Midbrain (tissue), 1 donor: ENCODE measurements around the gene TARDBP.
"Not testable (repeated sequence)": the region's sequence is repeated elsewhere in the genome, so short reads cannot be mapped to it uniquely, and the experiment has no call there.

Experiments used
- DNase-seq: peaks from one replicate; lab custom pipeline; 2025; lab: John Stamatoyannopoulos, UW

TARDBP gene

DNA sequence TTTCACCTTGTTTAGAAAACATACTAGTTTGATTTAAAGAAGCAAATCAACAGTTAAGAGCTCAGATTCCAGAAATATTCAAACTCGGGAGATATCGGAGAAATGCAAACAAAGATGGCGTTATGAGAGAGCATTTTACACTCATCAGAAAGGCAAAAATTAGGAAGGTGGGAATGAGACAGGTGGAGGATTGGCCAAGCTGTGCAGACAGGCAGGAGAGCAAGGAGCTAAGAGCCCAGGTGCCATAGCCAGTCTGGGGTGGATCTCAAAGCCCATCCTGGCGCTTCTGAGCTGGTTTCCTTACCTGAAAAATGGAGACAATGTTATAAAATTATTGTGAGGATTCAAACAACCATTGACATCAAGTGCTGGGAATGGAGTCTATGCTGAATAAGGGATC, 19.6 kb upstream of the TARDBP start:
- DNase-seq, result no peak

DNA sequence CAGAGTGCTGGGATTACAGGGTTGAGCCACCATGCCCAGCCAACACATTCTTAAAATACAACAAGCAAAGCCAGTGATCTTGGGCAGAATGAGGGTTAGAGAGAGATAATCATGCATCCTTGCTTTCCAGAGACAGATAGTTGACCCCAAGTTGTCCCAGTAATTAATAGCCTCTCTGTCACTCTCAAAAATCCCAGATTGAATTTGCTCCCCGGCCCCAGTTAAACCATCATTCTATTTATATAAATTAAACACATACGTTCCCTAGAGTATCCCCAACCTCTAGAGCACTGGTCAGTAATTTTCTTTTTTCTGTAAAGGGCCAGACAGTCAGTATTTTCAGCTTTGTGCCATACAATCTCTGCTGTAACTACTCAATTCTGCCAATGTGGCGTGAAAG, 16.4 kb upstream of the TARDBP start:
- DNase-seq, result no peak

DNA sequence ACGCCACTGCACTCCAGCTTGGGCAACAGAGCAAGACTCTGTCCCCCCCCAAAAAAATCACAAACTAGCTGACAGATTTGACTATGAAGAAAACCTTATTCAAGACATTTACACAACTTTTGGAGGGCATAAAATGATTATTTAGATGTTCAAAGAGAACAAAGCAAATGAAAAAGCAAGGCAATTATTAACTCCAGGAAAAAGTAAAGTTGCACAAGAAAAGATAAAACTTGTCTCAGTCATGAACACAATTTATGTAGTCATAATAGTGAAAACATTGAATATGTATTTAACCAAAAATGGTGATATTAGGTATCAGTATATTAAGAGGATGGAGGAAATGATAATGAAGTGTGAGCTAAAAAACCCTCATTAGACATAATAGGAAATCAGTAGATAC, 11.9 kb upstream of the TARDBP start:
- no peak for DNase-seq

DNA sequence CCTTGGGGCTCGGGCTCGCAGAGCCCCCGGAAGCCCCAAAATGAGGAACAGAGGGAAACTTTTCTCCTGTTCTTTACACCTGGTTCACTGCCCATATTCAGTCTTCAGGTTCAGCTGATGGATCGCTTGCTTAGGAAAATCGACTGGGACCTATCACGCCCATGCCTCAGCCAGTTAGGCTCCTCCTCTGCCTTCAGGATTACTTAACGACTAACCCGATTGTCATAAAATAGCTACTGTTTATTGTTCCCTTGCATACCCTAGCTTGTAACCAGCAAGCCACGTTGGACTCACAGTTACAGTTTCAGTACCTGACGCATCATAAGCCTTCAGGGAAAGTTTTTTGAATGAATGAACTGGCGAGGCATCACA, 692 bp downstream of the TARDBP start:
- DNase-seq, result no peak

DNA sequence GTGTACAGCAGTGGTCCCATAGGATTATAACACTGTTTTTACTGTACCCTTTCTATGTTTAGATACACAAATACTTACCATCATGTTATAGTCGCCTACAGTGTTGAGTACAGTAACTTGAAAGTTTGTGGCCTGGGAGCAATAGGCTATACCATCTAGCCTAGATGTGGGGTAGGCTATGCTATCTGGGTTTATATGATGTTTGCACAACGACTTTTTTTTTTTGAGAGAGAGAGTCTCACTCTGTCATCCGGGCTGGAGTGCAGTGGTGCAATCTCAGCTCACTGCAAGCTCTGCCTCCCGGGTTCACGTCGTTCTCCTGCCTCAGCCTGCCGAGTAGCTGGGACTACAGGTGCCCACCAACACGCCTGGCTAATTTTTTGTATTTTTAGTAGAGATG, 6.9 kb downstream of the TARDBP start:
- DNase-seq, result not testable (repeated sequence)

DNA sequence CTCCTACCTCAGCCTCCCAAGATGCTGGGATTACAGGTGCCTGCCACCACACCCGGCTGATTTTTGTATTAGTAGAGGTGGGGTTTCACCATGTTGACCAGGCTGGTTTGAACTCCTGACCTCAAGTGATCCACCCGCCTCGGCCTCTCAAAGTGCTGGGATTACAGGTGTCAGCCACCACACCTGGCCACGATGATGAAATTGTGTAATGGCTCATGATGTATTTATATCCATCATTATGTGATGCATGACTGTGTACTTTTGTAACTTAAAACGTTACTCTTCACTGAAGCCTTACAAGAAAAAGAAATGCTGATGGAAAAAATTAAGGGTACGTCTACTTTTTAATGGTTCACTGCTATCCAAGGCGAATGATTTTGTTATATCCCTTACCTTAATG, 7.5 kb downstream of the TARDBP start:
- DNase-seq, result no peak

DNA sequence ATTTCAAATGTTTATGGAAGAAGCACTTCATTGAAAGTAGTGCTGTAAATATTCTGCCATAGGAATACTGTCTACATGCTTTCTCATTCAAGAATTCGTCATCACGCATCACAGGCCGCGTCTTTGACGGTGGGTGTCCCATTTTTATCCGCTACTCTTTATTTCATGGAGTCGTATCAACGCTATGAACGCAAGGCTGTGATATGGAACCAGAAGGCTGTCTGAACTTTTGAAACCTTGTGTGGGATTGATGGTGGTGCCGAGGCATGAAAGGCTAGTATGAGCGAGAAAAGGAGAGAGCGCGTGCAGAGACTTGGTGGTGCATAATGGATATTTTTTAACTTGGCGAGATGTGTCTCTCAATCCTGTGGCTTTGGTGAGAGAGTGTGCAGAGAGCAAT, 10.7 kb downstream of the TARDBP start:
- no peak for DNase-seq

DNA sequence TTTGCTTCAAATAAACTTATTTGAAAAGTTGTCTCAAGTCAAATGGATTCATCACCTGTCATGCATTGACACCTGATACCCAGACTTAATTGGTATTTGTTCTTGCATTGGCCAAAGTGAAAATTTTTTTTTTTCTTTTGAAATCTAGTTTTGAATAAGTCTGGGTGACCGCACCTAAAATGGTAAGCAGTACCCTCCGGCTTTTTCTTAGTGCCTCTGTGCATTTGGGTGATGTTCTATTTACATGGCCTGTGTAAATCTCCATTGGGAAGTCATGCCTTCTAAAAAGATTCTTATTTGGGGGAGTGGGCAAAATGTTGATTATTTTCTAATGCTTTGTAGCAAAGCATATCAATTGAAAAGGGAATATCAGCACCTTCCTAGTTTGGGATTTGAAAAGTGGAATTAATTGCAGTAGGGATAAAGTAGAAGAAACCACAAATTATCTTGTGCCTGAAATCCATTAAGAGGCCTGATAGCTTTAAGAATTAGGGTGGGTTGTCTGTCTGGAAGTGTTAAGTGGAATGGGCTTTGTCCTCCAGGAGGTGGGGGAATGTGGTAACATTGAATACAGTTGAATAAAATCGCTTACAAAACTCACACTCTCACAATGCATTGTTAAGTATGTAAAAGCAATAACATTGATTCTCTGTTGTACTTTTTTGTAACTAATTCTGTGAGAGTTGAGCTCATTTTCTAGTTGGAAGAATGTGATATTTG, 11.9 kb downstream of the TARDBP start:
- no peak for DNase-seq

DNA sequence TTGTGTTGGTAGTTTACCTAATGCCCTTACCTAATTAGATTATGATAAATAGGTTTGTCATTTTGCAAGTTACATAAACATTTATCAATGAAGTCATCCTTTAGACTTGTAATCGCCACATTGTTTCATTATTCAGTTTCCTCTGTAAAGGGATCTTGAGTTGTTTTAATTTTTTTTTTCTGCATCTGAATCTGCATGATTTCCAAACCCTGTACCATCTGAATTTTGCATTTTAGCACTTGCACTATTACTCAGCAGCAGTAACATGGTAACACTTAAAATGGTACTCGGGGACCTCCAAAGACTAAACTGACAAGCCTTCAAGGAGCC, 12.4 kb downstream of the TARDBP start:
- no peak for DNase-seq

DNA sequence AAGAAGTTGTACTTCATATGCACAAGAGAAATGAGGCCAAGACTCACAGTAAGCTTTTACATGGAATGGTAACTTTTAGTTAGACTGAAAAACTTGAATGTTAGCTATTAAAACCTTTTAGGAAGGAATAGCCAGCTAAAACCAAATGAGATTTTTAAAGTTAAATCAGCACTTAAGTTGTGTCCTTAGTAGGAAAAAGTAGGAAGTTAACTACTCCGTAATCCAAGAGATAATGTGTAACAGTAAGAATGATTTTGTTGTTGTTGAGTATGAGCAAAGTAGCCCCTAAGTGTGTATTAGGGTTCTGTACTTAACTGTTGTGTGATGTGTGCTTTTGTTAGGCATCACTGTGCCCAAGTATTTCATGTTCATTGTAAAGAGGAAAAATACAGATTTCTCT, 13.2 kb downstream of the TARDBP start:
- DNase-seq, result no peak

DNA sequence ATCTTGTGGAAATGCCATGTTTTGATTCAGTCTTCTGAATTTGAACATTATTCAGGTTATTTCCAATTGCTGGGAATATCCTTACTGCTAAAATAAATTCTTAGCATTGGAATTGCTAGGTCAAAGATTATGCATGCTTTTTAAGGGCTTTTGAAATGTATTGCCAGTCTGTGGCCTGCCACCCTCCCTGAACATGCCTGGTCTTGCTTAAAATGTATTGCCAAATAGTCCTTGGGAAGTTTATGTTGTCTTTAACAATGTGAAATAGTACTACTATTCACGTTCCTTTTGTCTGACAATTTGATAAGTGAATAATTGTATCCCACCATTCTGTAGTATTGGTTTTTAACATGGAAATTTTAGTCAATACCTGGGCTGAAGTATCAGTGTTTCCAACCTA, 13.6 kb downstream of the TARDBP start:
- no peak for DNase-seq

DNA sequence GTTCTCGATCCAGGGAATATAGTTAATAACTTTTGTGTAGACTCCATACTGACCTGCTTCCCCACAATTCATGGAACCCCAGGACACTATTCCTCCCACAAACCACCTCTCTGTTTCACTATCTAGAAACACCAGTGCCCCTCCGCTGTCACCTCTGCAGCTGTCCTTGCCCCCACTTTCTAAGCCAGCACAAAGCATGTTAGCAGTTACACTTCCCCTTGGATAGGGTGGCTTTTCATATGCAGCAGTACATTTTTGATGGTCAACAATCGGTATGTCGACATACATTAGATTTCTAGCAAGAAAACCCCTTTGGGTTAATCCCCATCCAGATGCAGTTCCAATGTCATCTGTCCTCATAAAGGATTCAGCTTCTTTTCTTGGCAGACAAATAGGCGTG, 14.4 kb downstream of the TARDBP start:
- DNase-seq, result no peak

DNA sequence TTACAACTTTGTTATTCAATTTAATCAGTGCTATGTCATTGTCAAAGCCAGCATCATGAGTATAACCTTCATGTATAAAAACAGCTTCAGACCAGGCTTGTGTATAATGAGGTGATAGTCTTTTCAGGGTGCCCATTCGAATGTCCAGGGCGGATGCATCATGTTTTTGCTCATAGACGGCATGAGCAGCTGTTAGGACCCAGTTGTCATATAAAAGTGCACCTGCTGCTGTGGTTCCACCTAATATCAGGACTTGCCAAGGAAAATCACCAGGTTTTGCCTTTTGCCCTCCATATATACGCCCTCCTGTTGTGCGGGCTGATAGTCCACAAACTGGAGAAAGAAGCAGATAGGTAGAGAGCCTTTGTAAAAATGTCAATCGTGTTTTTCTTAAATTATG, 14.9 kb downstream of the TARDBP start:
- no peak for DNase-seq

DNA sequence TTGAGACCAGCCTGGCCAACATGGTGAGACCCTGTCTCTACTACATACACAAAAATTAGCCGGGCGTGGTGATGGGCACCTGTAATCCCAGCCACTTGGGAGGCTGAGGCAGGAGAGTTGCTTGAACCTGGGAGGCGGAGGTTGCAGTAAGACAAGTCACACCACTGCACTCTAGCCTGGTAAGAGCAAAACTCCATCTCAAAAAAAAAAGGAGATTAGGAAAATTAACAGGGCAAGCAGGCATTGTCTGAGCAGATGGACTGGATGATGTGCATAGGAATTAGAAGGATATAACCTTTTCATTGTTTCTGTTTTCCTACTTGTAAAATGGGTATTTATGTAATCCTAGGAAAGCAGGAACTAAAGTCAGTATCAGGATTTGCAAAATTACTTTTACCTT, 15.6 kb downstream of the TARDBP start:
- DNase-seq, result no peak

DNA sequence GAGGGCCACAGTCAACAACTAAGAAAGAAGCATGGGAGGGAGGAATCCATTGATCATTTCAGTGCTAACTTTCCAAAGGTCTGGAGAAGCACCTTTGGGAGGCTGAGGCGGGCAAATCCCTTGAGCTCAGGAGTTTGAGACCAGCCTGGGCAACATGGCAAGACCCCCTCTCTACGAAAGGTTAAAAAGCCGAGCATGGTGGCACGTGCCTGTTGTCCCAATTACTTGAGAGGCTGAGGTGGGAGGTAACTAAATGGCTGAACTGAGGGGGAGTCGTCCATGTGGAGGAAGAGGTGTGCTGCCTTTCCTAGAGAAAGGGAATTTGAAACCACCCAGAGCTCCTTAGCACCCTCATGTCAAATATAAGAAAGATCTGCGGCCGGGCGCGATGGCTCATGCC, 18.4 kb downstream of the TARDBP start:
- no peak for DNase-seq

DNA sequence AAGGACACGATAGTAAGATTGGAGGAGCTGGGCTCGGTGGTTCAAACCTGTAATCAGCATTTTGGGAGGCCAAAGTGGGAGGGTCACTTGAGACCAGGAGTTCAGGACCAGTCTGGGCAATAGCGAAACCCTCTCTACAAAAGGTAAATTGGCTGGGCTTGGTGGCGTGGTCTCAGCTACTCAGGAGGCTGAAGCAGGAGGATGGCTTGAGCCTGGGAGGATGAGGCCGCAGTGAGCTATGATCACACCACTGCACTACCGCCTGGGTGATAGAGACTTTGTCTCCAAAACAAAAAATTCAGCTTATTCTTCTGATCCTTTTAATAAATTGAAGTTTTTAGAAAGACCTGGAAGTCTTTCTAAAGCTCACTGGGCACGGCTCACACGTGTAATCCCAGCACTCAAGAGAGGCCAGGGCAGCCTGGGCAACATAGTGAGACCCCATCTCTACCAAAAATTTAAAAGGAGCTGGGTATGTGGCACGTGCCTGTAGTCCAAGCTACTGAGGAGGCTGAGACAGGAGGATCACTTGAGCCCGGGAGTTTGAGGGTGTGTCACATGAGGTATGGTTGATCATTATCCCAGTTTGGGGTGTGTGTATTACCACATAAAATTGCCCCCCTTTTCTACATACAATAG, 19.3 kb downstream of the TARDBP start:
- DNase-seq, result no peak

DNA sequence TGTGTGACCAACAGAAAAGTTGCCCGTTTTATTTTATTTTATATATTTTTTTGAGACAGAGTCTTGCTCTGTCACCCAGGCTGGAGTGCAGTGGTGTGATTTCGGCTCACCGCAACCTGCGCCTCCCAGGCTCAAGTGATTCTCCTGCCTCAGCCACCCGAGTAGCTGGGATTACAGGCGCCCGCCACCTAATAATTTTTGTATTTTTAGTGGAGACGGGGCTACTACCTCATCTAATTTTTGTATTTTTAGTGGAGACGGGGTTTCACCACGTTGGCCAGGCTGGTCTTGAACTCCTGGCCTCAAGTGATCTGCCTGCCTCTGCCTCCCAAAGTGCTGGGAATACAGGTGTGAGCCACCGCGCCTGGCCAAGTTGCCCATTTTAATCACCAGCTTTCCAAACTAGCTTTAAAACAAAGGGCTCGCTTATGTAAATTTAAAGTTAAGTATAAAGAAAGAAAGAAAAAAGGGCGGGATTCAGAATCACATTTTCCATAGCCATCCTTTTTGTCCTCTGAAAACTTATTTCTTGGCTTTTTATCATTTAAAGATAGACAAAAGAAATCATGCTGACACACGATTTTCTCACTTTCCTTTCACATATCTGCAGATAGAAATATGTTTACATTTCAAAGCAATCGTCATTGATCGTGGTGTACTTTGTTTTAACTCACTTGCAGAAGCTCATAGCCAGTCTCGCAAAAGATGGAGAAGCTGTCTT, 24.7 kb downstream of the TARDBP start:
- DNase-seq, result not testable (repeated sequence)

DNA sequence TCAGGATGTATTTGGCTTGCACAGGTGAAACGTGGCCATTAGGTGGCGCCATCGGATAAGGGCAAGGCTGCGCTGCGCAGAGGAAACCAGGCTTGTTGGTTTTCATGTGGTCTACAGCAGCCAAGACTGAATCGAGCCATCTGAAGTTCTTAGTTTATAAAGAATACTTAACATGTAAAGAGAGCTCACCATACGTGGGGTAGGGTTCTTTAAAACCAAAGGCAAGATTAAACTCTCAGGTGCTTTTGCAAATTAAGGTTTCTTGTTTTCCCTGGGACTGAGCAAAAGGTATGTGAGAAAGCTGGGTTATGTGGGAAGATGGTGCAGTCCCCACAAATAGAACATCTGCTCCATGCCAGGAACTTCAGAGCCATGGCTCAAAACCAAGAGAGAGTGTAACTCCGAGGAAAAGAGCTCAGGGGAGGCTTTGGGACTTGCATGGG, 25.3 kb downstream of the TARDBP start:
- DNase-seq, result peak; percentile 92

DNA sequence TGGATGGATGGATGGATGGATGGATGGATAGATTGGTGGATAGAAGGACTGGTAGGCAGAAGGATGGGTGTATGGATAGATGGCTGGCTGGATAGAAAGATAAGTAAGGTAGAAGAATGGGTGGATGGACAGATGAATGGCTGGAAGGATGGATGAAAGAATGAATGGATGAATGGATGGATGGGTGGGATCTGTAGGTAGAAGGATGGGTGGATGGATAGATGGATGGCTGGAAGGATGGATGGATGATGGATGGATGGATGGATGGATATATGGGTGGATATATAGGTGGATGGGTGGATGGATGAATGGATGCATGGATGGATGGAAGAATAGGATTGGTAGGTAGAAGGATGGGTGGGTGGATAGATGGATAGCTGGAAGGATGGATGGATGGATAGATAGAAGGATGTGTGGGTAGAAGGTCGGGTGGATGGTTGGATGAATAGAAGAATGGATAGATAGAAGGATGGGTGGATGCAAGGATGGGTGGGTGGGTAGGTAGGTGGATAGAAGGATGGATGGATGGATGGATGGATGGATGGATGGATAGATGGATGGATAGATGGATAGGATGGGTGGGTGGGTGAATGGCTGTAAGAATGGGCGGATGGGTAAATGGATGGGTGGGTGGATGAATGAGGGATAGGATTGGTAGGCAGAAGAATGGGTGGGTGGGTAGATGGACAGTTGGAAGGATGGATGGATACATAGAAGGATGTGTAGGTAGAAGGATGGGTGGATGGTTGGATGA, 27.1 kb downstream of the TARDBP start:
- DNase-seq, result no peak

DNA sequence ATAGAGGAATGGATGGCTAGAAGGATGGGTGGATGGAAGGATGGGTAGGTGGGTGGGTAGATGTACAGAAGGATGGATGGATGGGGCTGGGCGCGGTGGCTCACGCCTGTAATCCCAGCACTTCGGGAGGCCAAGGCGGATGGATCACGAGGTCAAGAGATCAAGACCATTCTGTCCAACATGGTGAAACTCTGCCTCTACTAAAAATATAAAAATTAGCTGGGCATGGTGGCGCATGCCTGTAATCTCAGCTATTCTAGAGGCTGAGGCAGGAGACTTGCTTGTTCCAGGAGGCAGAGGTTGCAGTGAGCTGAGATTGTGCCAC, 27.6 kb downstream of the TARDBP start:
- not testable (repeated sequence) for DNase-seq

DNA sequence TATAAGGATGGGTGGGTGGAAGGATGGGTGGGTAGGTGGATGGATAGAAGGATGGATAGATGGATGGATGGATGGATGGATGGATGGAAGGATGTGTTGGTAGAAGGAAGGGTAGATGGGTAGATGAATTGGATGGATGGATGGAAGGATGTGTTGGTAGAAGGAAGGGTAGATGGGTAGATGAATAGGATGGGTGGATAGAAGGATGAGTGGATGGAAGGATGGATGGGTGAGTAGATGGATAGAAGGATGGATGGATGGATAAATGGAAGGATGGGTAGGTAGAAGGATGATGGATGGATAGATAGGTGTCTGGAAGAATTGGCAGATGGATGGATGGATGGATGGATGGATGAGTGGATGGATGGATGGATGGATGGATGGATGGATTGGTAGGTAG, 28.6 kb downstream of the TARDBP start:
- no peak for DNase-seq

DNA sequence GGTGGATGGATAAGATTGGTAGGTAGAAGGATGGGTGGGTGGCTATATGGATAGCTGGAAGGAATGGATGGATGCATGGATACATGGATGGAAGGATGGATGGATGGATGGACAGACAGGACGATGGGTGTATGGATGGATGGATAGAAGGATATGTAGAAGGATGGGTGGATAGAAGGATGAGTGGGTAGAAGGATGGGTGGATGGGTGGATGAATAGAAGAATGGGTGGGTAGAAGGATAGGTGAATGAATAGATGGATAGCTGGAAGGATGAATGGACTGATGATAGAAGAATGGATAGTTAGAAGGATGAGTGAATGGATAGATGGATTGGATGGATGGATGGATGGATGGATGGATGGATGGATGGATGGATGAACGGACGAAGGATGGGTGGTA, 29.6 kb downstream of the TARDBP start:
- DNase-seq, result no peak
